GM12865 (cell line): Measurements from ENCODE around the gene EFS.

Experiments used
- DNase-seq: peaks from one replicate; pipeline ENCODE4 v3.0.0; 2010; ENCODE audit warnings: low read depth
- H3K4me3 ChIP-seq: 2 replicates; pipeline ENCODE4 v1.5.1; 2011; ENCODE audit warnings: mild to moderate bottlenecking, low read depth, low read length, control low read depth
- TF ChIP-seq, protein P1 (sequence below): IDR thresholded peaks from 2 replicates; pipeline ENCODE4 v1.5.1; 2011; ENCODE audit warnings: low read length, control low read depth, low read depth, inconsistent platforms; ENCODE audit not compliant: insufficient read depth; ENCODE audit errors: missing control alignments

Gene EFS

GRCh38 chr14:23378612-23379220 is 13.7 kb upstream of the EFS start:
- no peak for DNase-seq
- TF ChIP-seq, protein P1, sequence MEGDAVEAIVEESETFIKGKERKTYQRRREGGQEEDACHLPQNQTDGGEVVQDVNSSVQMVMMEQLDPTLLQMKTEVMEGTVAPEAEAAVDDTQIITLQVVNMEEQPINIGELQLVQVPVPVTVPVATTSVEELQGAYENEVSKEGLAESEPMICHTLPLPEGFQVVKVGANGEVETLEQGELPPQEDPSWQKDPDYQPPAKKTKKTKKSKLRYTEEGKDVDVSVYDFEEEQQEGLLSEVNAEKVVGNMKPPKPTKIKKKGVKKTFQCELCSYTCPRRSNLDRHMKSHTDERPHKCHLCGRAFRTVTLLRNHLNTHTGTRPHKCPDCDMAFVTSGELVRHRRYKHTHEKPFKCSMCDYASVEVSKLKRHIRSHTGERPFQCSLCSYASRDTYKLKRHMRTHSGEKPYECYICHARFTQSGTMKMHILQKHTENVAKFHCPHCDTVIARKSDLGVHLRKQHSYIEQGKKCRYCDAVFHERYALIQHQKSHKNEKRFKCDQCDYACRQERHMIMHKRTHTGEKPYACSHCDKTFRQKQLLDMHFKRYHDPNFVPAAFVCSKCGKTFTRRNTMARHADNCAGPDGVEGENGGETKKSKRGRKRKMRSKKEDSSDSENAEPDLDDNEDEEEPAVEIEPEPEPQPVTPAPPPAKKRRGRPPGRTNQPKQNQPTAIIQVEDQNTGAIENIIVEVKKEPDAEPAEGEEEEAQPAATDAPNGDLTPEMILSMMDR, result no peak
- H3K4me3 ChIP-seq, result no peak overlapping the region

DNA sequence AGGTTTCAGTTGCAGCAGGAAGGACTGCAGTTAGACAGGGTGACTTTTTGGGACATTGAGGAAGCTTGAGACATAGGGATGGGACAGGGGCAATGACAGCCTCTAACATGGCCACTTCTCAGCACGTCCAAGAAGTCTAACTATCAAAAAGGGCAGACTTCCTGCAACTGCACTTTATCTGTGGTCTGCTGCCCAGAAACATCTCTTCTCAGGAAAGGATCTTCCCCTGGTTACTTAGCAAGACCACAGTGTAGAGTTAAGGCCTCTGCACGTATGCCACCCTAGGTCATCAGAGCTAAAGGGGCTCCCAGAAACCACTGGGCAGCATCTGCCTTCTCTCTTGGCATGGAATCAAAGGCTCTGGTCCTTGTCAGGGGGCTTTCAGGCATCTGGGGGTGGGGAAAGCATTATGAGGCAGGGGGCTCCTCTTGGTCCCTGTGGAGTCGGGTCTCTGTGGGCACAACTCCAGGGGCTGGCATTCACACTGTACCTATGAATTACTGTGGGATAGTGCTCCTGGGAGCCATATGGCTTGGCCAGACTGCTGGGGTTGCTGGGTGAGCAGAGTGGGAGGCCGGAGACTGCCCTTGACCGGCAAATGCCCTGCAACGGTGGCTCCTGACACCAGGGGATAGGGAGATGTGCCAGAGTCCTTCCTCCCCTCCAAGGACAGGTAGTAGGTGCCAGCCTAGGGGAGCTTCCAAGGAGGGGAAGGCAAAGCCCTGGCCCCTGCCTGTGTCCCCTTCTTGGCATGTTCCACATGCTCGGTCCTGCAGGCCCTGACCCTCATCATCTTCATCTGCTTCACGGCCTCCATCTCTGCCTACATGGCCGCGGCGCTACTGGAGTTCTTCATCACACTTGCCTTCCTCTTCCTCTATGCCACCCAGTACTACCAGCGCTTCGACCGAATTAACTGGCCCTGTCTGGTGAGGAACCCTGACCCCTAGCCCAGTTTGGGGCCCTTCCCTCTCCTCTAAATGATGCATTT is 12.9 kb upstream of the EFS start:
- no peak for DNase-seq
- no peak overlapping the region for H3K4me3 ChIP-seq
- TF ChIP-seq, protein P1, result no peak

GRCh38 chr14:23377198-23377550 is 12.2 kb upstream of the EFS start:
- H3K4me3 ChIP-seq, result no peak overlapping the region
- no peak for DNase-seq
- TF ChIP-seq, protein P1, result no peak

GRCh38 chr14:23376482-23377197 is 11.7 kb upstream of the EFS start, which contains the start of gene CMTM5:
TSS of gene CMTM5 (plus strand) at chr14:23377046. CDS start at chr14:23377252, 206 bp downstream.
- TF ChIP-seq, protein P1, result no peak
- no peak for DNase-seq
- H3K4me3 ChIP-seq, result no peak within 1 kb of the TSS

- TF ChIP-seq, protein P1, result no peak
- H3K4me3 ChIP-seq, result no peak overlapping the region
Measured at GRCh38 chr14:23375527-23376251, 10.7 kb upstream of the EFS start.

DNA sequence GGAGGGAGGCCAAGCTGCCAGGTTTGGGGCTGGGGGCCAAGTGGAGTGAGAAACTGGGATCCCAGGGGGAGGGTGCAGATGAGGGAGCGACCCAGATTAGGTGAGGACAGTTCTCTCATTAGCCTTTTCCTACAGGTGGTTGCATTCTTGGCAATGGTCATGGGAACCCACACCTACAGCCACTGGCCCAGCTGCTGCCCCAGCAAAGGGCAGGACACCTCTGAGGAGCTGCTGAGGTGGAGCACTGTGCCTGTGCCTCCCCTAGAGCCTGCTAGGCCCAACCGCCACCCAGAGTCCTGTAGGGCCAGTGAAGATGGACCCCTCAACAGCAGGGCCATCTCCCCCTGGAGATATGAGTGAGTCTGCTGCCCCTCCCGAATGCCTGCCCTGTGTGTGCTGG is 8.1 kb upstream of the EFS start:
- no peak overlapping the region for H3K4me3 ChIP-seq

More at GRCh38 chr14:23375527-23376251, 10.7 kb upstream of the EFS start:
- DNase-seq, result no peak

More for the DNA sequence above, 8.1 kb upstream of the EFS start:
- DNase-seq, result no peak
- TF ChIP-seq, protein P1, result no peak
